Ovary (tissue), 9 donors: ENCODE measurements around the gene FMNL2. TPM values are rescaled to one million over a fixed set of nuclear protein-coding genes. Genes with fewer than 3 reads are reported as not detected.

Source experiments
- DNase-seq, 5 donors: peaks; one replicate each; pipeline ENCODE4 v3.0.0-alpha.2; 2019 to 2020
- H3K27ac ChIP-seq, 2 donors: fragments of 200-600 bp; one replicate each; pipeline versions ENCODE4 v1.5.1 to v1.8.0; 2019 to 2022
- H3K27me3 ChIP-seq: fragments of 200-600 bp; one replicate; pipeline ENCODE4 v1.8.0; 2022
- H3K36me3 ChIP-seq: fragments of 200-600 bp; sonication (generic); one replicate; pipeline ENCODE4 v1.5.1; 2019
- H3K4me1 ChIP-seq: one replicate; pipeline ENCODE4 v1.8.1; 2013; ENCODE audit warnings: mild to moderate bottlenecking, moderate library complexity; ENCODE audit not compliant: insufficient read depth
- H3K4me3 ChIP-seq: fragments of 200-600 bp; sonication (generic); one replicate; pipeline ENCODE4 v1.5.1; 2017
- H3K9me3 ChIP-seq, 2 donors: fragments of 200-600 bp in 1 of 2; sonication (generic) in 1 of 2; one replicate each; pipeline versions ENCODE4 v1.5.1 to v1.8.1; 2013 to 2019; ENCODE audit warnings: mild to moderate bottlenecking in 1 of 2, moderate library complexity in 1 of 2
- CTCF ChIP-seq, 3 donors: fragments of 450-650 bp in 2 of 3; fragments of 200-600 bp in 1 of 3; IDR thresholded peaks; one replicate each; pipeline versions ENCODE4 v1.5.1 to v1.8.0; 2016 to 2022; ENCODE audit warnings: antibody characterized with exemption in 3 of 3, mild to moderate bottlenecking in 1 of 3
- EP300 ChIP-seq: sonication (generic); formaldehyde crosslinking; IDR thresholded peaks from one replicate; pipeline ENCODE4 v1.6.1; 2017; ENCODE audit warnings: antibody characterized with exemption
- POLR2A ChIP-seq: fragments of 450-650 bp; IDR thresholded peaks from one replicate; pipeline ENCODE4 v1.6.1; 2017; ENCODE audit warnings: antibody characterized with exemption, mild to moderate bottlenecking, moderate library complexity
- WGBS, 3 donors: extraction: QIAGEN DNeasy Blood & Tissue Kit in 1 of 3; methylation state at CpG; one replicate each; pipeline versions ENCODE4 v1.1.5 to v1.1.7; 2013 to 2017; 5-methylcytosine and 5-hydroxymethylcytosine counted together
- intact Hi-C, 4 donors: fragments of 100-400 bp; cut with DNase I; formaldehyde crosslinking; loops; one replicate each; pipeline versions ENCODE4 v1.11.0 to v1.15.1; 2022 to 2023
- polyA plus RNA-seq, 2 donors: library from polyadenylated mRNA; stranded (reverse); fragments of 200-250 nt in 1 of 2; fragments of 350-450 nt in 1 of 2; fragmentation: Illumina TruSeq in 1 of 2; extraction: RNeasy Lipid Tissue Mini Kit (QIAGEN cat#74804) in 1 of 2; gene quantifications; one replicate each; pipeline ENCODE4 v1.2.3, GENCODE V29; 2013 to 2014
- total RNA-seq, 7 donors: library from RNA; depleted of rRNA in 2 of 7; stranded (reverse); fragments of >200 nt in 2 of 7; fragmentation: NEBNext Ultra II Directional in 3 of 7; extraction: Animal tissue kit (Norgen Biotek cat#: 25700) in 3 of 7; gene quantifications; one replicate each; pipeline versions ENCODE4 v1.1.0 to v1.2.4, GENCODE V29; 2016 to 2023
- donor health status: DM: no; HTN: no; CAD: no; lungs with moderate emphysema.
- donor health status: DM: no; HTN: no; CAD: no.
- donor health status: Bipolar disorder and iron deficiency.
- donor health status: DM: yes; HTN: yes; CAD: no.
- donor health status: DM: no; HTN: no; CAD: no.
- donor health status: DM: yes; HTN: yes; CAD: no.

Gene FMNL2
- total and polyA plus RNA-seq, 9 donors = 30.3 to 89.1 (median 51.3) TPM

GRCh38 chr2:152508446-152508845, 173.5 kb downstream of the FMNL2 start:
- intact Hi-C loops = loop anchor here in 1 of 4 donors (10.0 kb wide), 1 partner anchor 64 kb away; no protein-coding TSS in a partner anchor
- no peak for TF ChIP-seq EP300
- TF ChIP-seq CTCF (IDR thresholded peaks at IDR 0.05) = no peak
- no peak for TF ChIP-seq POLR2A
- H3K27me3 ChIP-seq = no peaks in the 10 kb centered on the region
- no peak overlapping the region for H3K27ac ChIP-seq
- 54 to 67% (median 57%) methylated on average over 4 of the region's 4 CpGs for WGBS, 3 donors
- H3K9me3 ChIP-seq = no peaks in the 10 kb centered on the region
- H3K4me3 ChIP-seq = no peak overlapping the region
- peaks cover 5% of the 10 kb centered on the region for H3K4me1 ChIP-seq
- no peak for DNase-seq
- no peaks in the 10 kb centered on the region for H3K36me3 ChIP-seq

- Histone ChIP-seq H3K4me3 (no peak overlapping the region), H3K4me1 (peaks cover 5% of the 10 kb centered on the region), H3K27ac (no peak overlapping the region), H3K36me3 (no peaks in the 10 kb centered on the region), H3K27me3 (no peaks in the 10 kb centered on the region), H3K9me3 (no peaks in the 10 kb centered on the region)
- intact Hi-C loops = loop anchor here in 1 of 4 donors (10.0 kb wide), 1 partner anchor 65 kb away; no protein-coding TSS in a partner anchor
- no peak for DNase-seq
- TF ChIP-seq POLR2A (no peak), CTCF (IDR thresholded peaks at IDR 0.05) (no peak), EP300 (no peak)
- 82 to 96% (median 95%) methylated on average over 3 of the region's 3 CpGs for WGBS, 3 donors
These were observed 175.0 kb downstream of the FMNL2 start for GRCh38 chr2:152509772-152510491.

- TF ChIP-seq POLR2A = no peak
- TF ChIP-seq EP300 = no peak
- TF ChIP-seq CTCF (IDR thresholded peaks at IDR 0.05) = no peak
- 91 to 96% (median 94%) methylated on average over 5 of the region's 5 CpGs for WGBS, 3 donors
- peaks cover 4% of the 10 kb centered on the region for H3K4me1 ChIP-seq
- no peaks in the 10 kb centered on the region for H3K9me3 ChIP-seq
- no peaks in the 10 kb centered on the region for H3K27me3 ChIP-seq
- no peaks in the 10 kb centered on the region for H3K36me3 ChIP-seq
- intact Hi-C loops = no loop called here
- no peak for DNase-seq
- no peak overlapping the region for H3K4me3 ChIP-seq
- H3K27ac ChIP-seq = no peak overlapping the region
These were observed 175.6 kb downstream of the FMNL2 start for GRCh38 chr2:152510621-152511020.

- no peak for TF ChIP-seq POLR2A
- no peak for TF ChIP-seq CTCF (IDR thresholded peaks at IDR 0.05)
- TF ChIP-seq EP300 = no peak
- no peaks in the 10 kb centered on the region for H3K9me3 ChIP-seq
- no peak for DNase-seq
- intact Hi-C loops = no loop called here
- no peak overlapping the region for H3K27ac ChIP-seq
- H3K4me1 ChIP-seq = peaks cover 4% of the 10 kb centered on the region
- no peaks in the 10 kb centered on the region for H3K36me3 ChIP-seq
- H3K4me3 ChIP-seq = no peak overlapping the region
- 84 to 92% (median 90%) methylated on average over 2 of the region's 2 CpGs for WGBS, 3 donors
- no peaks in the 10 kb centered on the region for H3K27me3 ChIP-seq
These were observed 177.0 kb downstream of the FMNL2 start for GRCh38 chr2:152511981-152512380.
